ENCODE measurements around the gene STK25.
"Not testable (repeated sequence)": the region's sequence is repeated elsewhere in the genome, so short reads cannot be mapped to it uniquely, and the experiment has no call there.

The STK25 gene

GRCh38 chr2:241468476-241468781 lies 40.0 kb downstream of the STK25 start:
- Histone ChIP-seq H3K4me1 (ENCODE audit: insufficient read depth, low read length) (no peaks in the 10 kb centered on the region), H3K27me3 (ENCODE audit: insufficient read depth, low read length) (no peaks in the 10 kb centered on the region), H3K36me3 (ENCODE audit: insufficient read depth, low read length) (peaks cover 2% of the 10 kb centered on the region), H3K4me3 (ENCODE audit: low read length) (no peak overlapping the region), H2AFZ (ENCODE audit: low read depth, low read length) (no peak overlapping the region), H3K9me3 (ENCODE audit: low read length) (peaks cover 2% of the 10 kb centered on the region)

GRCh38 chr2:241467777-241468475 lies 40.5 kb downstream of the STK25 start:
- Histone ChIP-seq H3K4me1 (ENCODE audit: insufficient read depth, low read length) (no peaks in the 10 kb centered on the region), H3K27me3 (ENCODE audit: insufficient read depth, low read length) (no peaks in the 10 kb centered on the region), H3K4me3 (ENCODE audit: low read length) (no peak overlapping the region), H3K36me3 (ENCODE audit: insufficient read depth, low read length) (peaks cover 3% of the 10 kb centered on the region), H3K9me3 (ENCODE audit: low read length) (peaks cover 2% of the 10 kb centered on the region), H2AFZ (ENCODE audit: low read depth, low read length) (no peak overlapping the region)

- Histone ChIP-seq H3K36me3 (ENCODE audit: insufficient read depth, low read length) (peaks cover 3% of the 10 kb centered on the region), H3K9me3 (ENCODE audit: low read length) (no peaks in the 10 kb centered on the region), H2AFZ (ENCODE audit: low read depth, low read length) (no peak overlapping the region), H3K4me1 (ENCODE audit: insufficient read depth, low read length) (no peaks in the 10 kb centered on the region), H3K4me3 (ENCODE audit: low read length) (no peak overlapping the region), H3K27me3 (ENCODE audit: insufficient read depth, low read length) (no peaks in the 10 kb centered on the region)
These were observed 42.2 kb downstream of the STK25 start for GRCh38 chr2:241466230-241466629.

DNA sequence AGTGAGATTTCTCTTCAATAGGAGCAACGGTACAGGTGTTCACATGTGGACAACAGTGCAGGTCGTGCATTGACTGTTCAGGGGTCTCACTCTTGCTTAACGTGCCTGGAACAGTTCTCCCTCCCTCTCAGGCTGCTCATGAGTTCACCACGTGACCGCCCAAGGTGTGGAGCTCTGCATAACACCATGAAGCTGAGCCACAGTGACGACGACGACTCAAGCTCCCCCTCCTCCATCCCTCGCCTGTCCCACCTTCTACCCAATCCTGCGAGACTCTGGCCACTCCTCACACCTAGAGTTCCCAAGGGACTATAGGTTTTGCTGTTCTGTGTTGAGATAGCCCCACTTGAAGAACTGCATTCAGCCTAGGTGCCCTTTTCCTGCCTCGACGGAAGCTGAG lies 42.8 kb downstream of the STK25 start:
- H3K4me1 ChIP-seq (ENCODE audit: insufficient read depth, low read length) = no peaks in the 10 kb centered on the region
- no peak overlapping the region for H3K4me3 ChIP-seq (ENCODE audit: low read length)
- no peak overlapping the region for H2AFZ ChIP-seq (ENCODE audit: low read depth, low read length)
- H3K36me3 ChIP-seq (ENCODE audit: insufficient read depth, low read length) = peaks cover 3% of the 10 kb centered on the region
- no peaks in the 10 kb centered on the region for H3K27me3 ChIP-seq (ENCODE audit: insufficient read depth, low read length)
- no peaks in the 10 kb centered on the region for H3K9me3 ChIP-seq (ENCODE audit: low read length)

- Histone ChIP-seq H3K27me3 (ENCODE audit: insufficient read depth, low read length) (no peaks in the 10 kb centered on the region), H2AFZ (ENCODE audit: low read depth, low read length) (no peak overlapping the region), H3K9me3 (ENCODE audit: low read length) (no peaks in the 10 kb centered on the region), H3K4me1 (ENCODE audit: insufficient read depth, low read length) (no peaks in the 10 kb centered on the region), H3K36me3 (ENCODE audit: insufficient read depth, low read length) (peaks cover 3% of the 10 kb centered on the region), H3K4me3 (ENCODE audit: low read length) (no peak overlapping the region)
These were observed 44.9 kb downstream of the STK25 start for GRCh38 chr2:241463276-241464135.

DNA sequence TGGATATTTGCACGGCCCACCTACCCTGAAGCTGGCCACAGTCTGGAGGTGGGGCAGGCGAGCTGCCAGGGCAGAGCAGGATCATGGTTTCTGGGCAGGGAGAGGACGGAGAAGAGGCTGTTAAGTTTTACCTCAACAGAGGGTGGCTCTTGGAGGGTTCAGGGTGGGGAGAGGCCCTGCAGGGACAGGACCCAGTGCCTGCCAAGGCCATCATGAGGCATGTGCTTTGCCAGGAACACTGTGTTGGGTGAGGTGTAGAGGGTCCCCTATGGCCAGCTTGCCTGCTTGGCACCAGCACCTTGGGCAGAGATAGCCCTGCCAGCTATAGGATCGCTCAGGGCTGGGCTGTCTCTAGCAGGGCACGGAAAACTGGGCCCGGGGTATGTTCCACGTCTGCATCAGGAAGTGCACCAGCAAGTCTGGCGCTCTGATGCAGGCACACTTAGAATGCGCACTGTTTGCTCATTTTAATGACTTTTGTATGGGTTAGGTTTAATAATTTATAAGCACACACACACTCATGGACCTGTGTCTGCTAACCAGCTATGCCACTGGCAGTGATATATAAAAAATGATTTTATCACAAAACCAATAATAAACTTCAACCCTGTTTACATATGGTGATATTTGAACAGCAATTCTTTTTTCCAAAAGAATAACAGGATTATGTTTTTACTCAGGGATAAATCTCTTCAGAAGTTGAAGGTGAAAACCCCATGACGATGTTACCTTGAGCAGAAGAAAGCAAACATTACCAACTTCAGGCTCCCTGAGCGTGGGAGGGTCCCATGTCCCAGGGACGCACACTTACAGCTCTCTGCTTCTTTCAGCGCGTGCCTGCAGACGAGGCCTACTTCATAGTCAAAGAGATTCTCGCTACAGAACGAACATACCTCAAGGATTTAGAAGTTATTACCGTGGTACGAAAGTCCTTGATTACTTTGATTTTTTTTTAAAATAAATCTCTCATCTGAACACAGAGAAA lies 46.4 kb downstream of the STK25 start:
- Histone ChIP-seq H3K9me3 (ENCODE audit: low read length) (no peaks in the 10 kb centered on the region), H3K4me1 (ENCODE audit: insufficient read depth, low read length) (no peaks in the 10 kb centered on the region), H3K27me3 (ENCODE audit: insufficient read depth, low read length) (no peaks in the 10 kb centered on the region), H3K4me3 (ENCODE audit: low read length) (no peak overlapping the region), H2AFZ (ENCODE audit: low read depth, low read length) (no peak overlapping the region), H3K36me3 (ENCODE audit: insufficient read depth, low read length) (peaks cover 3% of the 10 kb centered on the region)

DNA sequence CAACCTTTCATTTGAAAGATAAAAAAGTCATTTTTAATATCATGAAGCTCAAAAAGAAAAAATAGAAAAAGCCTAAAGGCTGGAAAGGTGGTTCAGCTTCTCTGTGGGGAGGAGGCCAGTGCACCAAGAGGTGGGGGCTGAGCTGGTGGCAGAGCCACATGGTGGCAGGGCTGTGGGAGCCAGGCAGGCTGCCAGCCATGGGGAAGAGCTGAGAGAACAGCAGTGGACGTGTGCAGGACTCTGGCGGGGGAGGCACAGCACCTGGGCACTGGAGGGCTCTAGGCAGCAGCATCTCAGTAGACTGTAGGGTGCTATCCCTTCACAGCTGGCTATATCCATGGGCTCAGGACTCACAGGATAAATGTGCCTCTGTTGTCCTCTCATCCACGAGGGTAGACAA lies 47.8 kb downstream of the STK25 start:
- H2AFZ ChIP-seq (ENCODE audit: low read depth, low read length) = no peak overlapping the region
- H3K27me3 ChIP-seq (ENCODE audit: insufficient read depth, low read length) = no peaks in the 10 kb centered on the region
- no peaks in the 10 kb centered on the region for H3K9me3 ChIP-seq (ENCODE audit: low read length)
- H3K36me3 ChIP-seq (ENCODE audit: insufficient read depth, low read length) = peaks cover 3% of the 10 kb centered on the region
- H3K4me1 ChIP-seq (ENCODE audit: insufficient read depth, low read length) = no peaks in the 10 kb centered on the region
- H3K4me3 ChIP-seq (ENCODE audit: low read length) = no peak overlapping the region

GRCh38 chr2:241459520-241459919 lies 48.9 kb downstream of the STK25 start:
- Histone ChIP-seq H3K36me3 (ENCODE audit: insufficient read depth, low read length) (peaks cover 3% of the 10 kb centered on the region), H3K27me3 (ENCODE audit: insufficient read depth, low read length) (no peaks in the 10 kb centered on the region), H3K4me1 (ENCODE audit: insufficient read depth, low read length) (no peaks in the 10 kb centered on the region), H3K4me3 (ENCODE audit: low read length) (no peak overlapping the region), H3K9me3 (ENCODE audit: low read length) (no peaks in the 10 kb centered on the region), H2AFZ (ENCODE audit: low read depth, low read length) (no peak overlapping the region)

DNA sequence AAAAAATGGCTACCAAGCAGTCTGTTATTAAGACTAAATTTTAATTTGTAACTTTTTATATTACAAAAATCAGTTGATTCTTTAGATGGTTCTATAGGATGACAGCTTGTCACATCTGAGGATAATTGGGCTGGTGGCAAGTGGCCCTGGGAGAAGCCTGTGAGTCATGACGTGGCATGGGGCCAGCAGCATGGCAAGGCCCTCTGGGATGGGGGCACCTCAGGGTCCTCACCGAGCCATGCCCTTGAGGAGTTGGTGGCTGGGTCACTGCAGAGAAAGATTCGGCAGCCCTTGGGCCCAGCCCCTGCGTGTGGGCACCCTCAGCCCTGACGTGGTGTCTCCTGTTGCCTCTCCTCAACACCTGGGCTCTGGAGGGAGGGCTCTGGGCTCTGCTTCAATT lies 49.7 kb downstream of the STK25 start:
- H3K9me3 ChIP-seq (ENCODE audit: low read length) = no peaks in the 10 kb centered on the region
- no peaks in the 10 kb centered on the region for H3K27me3 ChIP-seq (ENCODE audit: insufficient read depth, low read length)
- H3K4me3 ChIP-seq (ENCODE audit: low read length) = no peak overlapping the region
- H3K36me3 ChIP-seq (ENCODE audit: insufficient read depth, low read length) = peaks cover 3% of the 10 kb centered on the region
- no peak overlapping the region for H2AFZ ChIP-seq (ENCODE audit: low read depth, low read length)
- H3K4me1 ChIP-seq (ENCODE audit: insufficient read depth, low read length) = no peaks in the 10 kb centered on the region

- no peaks in the 10 kb centered on the region for H3K4me1 ChIP-seq (ENCODE audit: insufficient read depth, low read length)
- no peaks in the 10 kb centered on the region for H3K27me3 ChIP-seq (ENCODE audit: insufficient read depth, low read length)
- no peaks in the 10 kb centered on the region for H3K36me3 ChIP-seq (ENCODE audit: insufficient read depth, low read length)
These were observed 51.8 kb downstream of the STK25 start for GRCh38 chr2:241456546-241456945.

DNA sequence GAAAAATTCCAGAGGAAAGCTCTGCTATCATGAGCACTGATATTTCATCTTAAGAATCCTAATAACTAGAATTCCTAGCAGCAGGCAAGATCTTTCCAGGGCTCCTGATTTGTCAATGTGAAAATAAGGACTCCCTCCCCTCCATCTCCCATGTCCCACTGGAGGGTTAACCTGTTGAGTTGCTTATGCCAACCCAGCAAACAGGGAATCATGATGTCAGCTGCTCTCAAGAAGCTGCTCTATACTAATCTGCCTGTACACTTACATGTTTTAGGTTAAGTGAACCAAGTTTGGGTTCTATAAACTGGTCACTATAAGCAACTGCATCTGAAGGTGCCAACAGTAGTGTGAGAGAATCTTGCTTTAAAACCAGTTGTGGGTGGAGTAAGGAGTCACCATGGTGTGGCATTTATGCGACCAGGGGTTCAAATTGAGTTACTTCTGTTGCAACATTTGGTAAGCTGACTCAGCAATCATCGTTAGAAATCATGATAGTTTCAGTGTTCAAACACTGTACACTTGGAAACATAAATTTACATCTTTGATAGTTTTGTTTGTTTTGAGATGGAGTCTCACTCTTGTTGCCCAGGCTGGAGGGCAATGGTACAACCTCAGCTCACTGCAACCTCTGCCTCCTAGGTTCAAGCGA lies 53.4 kb downstream of the STK25 start:
- no peak overlapping the region for H3K4me3 ChIP-seq (ENCODE audit: low read length)
- no peaks in the 10 kb centered on the region for H3K4me1 ChIP-seq (ENCODE audit: insufficient read depth, low read length)
- no peaks in the 10 kb centered on the region for H3K36me3 ChIP-seq (ENCODE audit: insufficient read depth, low read length)
- H3K27me3 ChIP-seq (ENCODE audit: insufficient read depth, low read length) = no peaks in the 10 kb centered on the region
- H2AFZ ChIP-seq (ENCODE audit: low read depth, low read length) = no peak overlapping the region
- H3K9me3 ChIP-seq (ENCODE audit: low read length) = no peaks in the 10 kb centered on the region

More at GRCh38 chr2:241456546-241456945, 51.8 kb downstream of the STK25 start:
- no peaks in the 10 kb centered on the region for H3K9me3 ChIP-seq (ENCODE audit: low read length)
- no peak overlapping the region for H2AFZ ChIP-seq (ENCODE audit: low read depth, low read length)
- no peak overlapping the region for H3K4me3 ChIP-seq (ENCODE audit: low read length)

DNA sequence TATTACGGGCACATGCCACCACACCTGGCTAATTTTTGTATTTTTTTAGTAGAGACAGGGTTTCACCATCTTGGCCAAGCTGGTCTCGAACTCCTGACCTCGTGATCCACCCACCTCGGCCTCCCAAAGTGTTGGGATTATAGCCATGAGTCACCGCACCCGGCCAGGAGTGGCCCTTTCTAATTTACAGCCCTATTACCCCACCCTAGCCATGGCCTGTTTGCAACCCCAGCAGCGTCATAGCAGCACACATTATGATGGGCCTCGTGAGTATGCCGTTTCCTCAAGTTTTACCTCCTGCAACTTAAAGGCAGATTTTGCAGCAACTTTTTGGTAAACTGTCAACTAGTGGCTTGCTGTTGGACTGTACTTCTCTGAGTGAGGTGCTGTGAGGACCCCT lies 54.5 kb downstream of the STK25 start:
- H2AFZ ChIP-seq (ENCODE audit: low read depth, low read length); H3K36me3 ChIP-seq (ENCODE audit: insufficient read depth, low read length); H3K9me3 ChIP-seq (ENCODE audit: low read length); H3K4me1 ChIP-seq (ENCODE audit: insufficient read depth, low read length); H3K4me3 ChIP-seq (ENCODE audit: low read length); H3K27me3 ChIP-seq (ENCODE audit: insufficient read depth, low read length): not testable (repeated sequence)
